ENCODE data around the gene CENPE.

Gene CENPE

DNA sequence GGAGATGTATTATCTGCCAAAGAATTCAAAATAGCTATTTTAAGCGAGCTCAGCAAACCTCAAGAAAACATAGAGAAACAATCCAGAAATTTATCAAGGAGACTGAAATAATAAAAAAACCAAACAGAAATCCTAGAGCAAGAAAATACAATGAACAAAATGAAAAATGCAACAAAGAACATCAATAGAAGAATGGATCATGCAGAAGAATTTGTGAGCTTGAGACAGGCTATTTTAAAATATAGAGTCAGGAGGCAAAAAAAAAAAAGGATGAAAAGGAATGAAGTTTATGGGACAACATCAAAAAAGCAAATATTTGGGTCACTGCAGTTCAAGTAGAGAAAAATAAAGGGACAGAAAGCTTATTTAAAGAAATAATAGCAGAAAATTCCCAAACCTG lies 29.1 kb downstream of the CENPE start:
- Histone ChIP-seq H3K27me3 (replicated peaks) (no peaks in the 10 kb centered on the region), H3K4me3 (ENCODE audit: low read depth, low read length) (no peak overlapping the region), H3K36me3 (replicated peaks) (peaks cover 3% of the 10 kb centered on the region), H3K27ac (no peak overlapping the region)
- DNase-seq: no peak
- TF ChIP-seq, protein P1, sequence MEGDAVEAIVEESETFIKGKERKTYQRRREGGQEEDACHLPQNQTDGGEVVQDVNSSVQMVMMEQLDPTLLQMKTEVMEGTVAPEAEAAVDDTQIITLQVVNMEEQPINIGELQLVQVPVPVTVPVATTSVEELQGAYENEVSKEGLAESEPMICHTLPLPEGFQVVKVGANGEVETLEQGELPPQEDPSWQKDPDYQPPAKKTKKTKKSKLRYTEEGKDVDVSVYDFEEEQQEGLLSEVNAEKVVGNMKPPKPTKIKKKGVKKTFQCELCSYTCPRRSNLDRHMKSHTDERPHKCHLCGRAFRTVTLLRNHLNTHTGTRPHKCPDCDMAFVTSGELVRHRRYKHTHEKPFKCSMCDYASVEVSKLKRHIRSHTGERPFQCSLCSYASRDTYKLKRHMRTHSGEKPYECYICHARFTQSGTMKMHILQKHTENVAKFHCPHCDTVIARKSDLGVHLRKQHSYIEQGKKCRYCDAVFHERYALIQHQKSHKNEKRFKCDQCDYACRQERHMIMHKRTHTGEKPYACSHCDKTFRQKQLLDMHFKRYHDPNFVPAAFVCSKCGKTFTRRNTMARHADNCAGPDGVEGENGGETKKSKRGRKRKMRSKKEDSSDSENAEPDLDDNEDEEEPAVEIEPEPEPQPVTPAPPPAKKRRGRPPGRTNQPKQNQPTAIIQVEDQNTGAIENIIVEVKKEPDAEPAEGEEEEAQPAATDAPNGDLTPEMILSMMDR (IDR thresholded peaks at IDR 0.05; ENCODE audit: low read depth, low read length, missing control alignments): no peak
- in situ Hi-C loops (cut with HindIII; ENCODE audit: low pct_ligation_motif_present, low sequenced_read_pairs): no loop called here

DNA sequence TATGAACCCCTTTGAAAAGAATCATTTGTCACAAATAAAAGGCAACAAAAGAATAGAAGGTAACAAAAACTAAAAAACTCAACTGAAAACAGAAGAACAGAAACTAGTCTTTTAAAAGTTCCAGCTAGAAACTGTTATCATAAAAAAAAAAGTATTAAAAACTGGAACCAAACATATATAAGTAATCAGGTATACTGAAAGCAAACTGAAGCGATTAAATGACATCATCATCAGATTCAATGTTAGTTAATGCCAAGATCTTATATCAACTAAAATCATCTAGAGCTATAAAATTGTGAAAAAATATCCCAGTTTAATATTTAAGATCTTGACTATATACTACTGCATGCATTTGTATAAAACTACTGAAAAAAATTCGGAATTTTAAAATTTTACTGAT lies 36.0 kb downstream of the CENPE start:
- H3K27me3 ChIP-seq (replicated peaks): no peaks in the 10 kb centered on the region
- TF ChIP-seq, protein P1 (IDR thresholded peaks at IDR 0.05; ENCODE audit: low read depth, low read length, missing control alignments): no peak
- in situ Hi-C loops (cut with HindIII; ENCODE audit: low pct_ligation_motif_present, low sequenced_read_pairs): no loop called here

DNA sequence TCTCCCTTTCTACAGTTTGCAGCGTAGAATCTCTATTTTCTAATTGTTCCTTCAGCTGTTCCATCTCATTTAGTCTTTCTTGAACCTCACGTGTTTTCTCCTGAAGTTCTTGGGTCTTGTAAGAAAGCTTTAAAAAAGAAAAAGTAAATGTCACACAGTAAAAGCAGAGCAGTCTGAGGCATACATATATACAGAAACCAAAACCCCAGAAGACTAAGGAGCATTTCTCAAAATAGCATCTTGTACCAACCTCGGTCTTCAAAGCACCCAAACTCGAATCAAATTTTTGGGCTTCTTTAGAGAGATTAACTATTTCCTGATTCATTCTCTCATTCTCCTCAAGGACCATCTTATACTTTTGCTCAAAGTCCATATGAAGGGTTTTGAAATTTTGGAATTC lies 39.4 kb downstream of the CENPE start:
- in situ Hi-C loops (cut with HindIII; ENCODE audit: low pct_ligation_motif_present, low sequenced_read_pairs): no loop called here
- TF ChIP-seq, protein P1 (IDR thresholded peaks at IDR 0.05; ENCODE audit: low read depth, low read length, missing control alignments): no peak

More for the DNA sequence above, 36.0 kb downstream of the CENPE start:
- Histone ChIP-seq H3K36me3 (replicated peaks) (no peaks in the 10 kb centered on the region), H3K4me3 (ENCODE audit: low read depth, low read length) (no peak overlapping the region), H3K27ac (no peak overlapping the region)
- no peak for DNase-seq

DNA sequence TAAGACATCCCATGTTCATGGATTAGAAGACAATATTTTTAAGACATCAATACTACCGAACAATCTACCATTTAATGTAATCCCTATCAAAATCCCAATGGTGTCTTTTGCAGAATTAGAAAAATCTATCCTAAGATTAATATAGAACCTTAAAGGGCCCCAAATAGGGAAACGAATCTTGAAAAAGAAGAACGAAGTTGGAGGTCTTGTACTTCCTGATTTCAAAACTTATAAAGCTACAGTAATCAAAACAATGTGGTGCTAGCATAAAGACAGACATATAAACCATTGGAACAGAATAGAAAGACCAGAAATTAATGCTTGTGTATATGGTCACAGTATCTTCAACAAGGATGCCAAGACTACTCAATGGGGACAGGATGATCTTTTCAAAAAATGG lies 42.0 kb downstream of the CENPE start:
- no peak for DNase-seq
- in situ Hi-C loops (cut with HindIII; ENCODE audit: low pct_ligation_motif_present, low sequenced_read_pairs): no loop called here
- Histone ChIP-seq H3K27me3 (replicated peaks) (no peaks in the 10 kb centered on the region), H3K36me3 (replicated peaks) (no peaks in the 10 kb centered on the region), H3K4me3 (ENCODE audit: low read depth, low read length) (no peak overlapping the region), H3K27ac (no peak overlapping the region)
- TF ChIP-seq, protein P1 (IDR thresholded peaks at IDR 0.05; ENCODE audit: low read depth, low read length, missing control alignments): no peak

More for the DNA sequence above, 39.4 kb downstream of the CENPE start:
- no peaks in the 10 kb centered on the region for H3K27me3 ChIP-seq (replicated peaks)
- no peak for DNase-seq
- H3K36me3 ChIP-seq (replicated peaks): no peaks in the 10 kb centered on the region
- H3K4me3 ChIP-seq (ENCODE audit: low read depth, low read length): no peak overlapping the region
- H3K27ac ChIP-seq: no peak overlapping the region

DNA sequence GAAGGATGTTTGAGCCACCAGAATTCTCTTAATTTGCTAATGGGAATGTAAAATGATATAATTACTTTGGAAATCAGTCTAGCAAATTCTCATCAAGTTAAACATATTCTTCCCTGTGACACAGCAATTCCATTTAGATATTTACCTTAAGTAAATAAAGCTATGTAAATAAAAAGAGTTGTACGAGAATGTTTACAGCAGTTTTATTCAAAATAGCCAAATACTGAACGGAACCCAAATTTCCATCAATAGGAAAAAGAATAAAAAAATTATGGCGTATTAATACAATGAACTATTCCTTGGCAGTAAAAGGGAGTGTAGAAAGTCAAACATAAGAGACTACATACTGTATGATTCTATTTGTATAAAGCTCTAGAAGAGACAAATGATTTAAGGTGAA lies 45.8 kb downstream of the CENPE start:
- H3K27me3 ChIP-seq (replicated peaks): no peaks in the 10 kb centered on the region
- TF ChIP-seq, protein P1 (IDR thresholded peaks at IDR 0.05; ENCODE audit: low read depth, low read length, missing control alignments): no peak
- H3K27ac ChIP-seq: no peak overlapping the region
- DNase-seq: no peak
- no peaks in the 10 kb centered on the region for H3K36me3 ChIP-seq (replicated peaks)
- H3K4me3 ChIP-seq (ENCODE audit: low read depth, low read length): no peak overlapping the region
- in situ Hi-C loops (cut with HindIII; ENCODE audit: low pct_ligation_motif_present, low sequenced_read_pairs): no loop called here

DNA sequence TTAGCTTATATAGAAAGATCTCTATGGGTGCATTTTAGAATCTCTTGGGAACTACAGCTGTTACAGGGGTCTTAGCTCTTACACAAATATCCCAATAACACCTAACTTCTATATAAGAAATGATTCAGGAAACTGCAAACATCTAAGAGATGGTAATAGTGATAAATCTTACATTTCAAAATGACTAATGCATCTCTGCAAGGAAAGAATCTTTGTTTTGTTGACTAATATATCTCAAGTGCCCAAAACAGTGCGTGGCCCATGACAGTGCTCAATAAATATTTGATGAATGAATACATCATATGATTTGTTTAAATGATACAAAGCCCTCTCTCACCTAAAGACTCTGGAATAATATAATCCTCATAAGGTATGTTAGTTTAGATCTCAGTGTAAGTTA lies 47.5 kb downstream of the CENPE start:
- H3K4me3 ChIP-seq (ENCODE audit: low read depth, low read length): no peak overlapping the region
- DNase-seq: peak; percentile 56
- H3K36me3 ChIP-seq (replicated peaks): no peaks in the 10 kb centered on the region
- TF ChIP-seq, protein P1 (IDR thresholded peaks at IDR 0.05; ENCODE audit: low read depth, low read length, missing control alignments): no peak
- in situ Hi-C loops (cut with HindIII; ENCODE audit: low pct_ligation_motif_present, low sequenced_read_pairs): no loop called here
- H3K27ac ChIP-seq: no peak overlapping the region
- H3K27me3 ChIP-seq (replicated peaks): no peaks in the 10 kb centered on the region
